Sigmoid colon (tissue), 7 donors: ENCODE data around the gene MRTO4. TPM values are rescaled to one million over a fixed set of nuclear protein-coding genes. Genes with fewer than 3 reads are reported as not detected.
A peak's percentile ranks its signal among the peaks of the same experiment; 100 is the strongest.

Experiments
- DNase-seq: peaks from one replicate; pipeline ENCODE4 v3.0.0-alpha.2; 2019
- H3K27ac ChIP-seq, 4 donors: fragments of 200-600 bp; sonication (generic); one replicate each; pipeline ENCODE4 v1.5.1; 2016 to 2019; ENCODE audit warnings: mild to moderate bottlenecking in 1 of 4
- H3K27me3 ChIP-seq, 3 donors: fragments of 200-600 bp; sonication (generic); one replicate each; pipeline ENCODE4 v1.5.1; 2019; ENCODE audit warnings: mild to moderate bottlenecking in 1 of 3
- H3K36me3 ChIP-seq, 4 donors: fragments of 200-600 bp; sonication (generic); one replicate each; pipeline ENCODE4 v1.5.1; 2016 to 2019
- H3K4me1 ChIP-seq, 4 donors: fragments of 200-600 bp; sonication (generic); one replicate each; pipeline ENCODE4 v1.5.1; 2017 to 2019
- H3K4me3 ChIP-seq, 4 donors: fragments of 200-600 bp; sonication (generic); one replicate each; pipeline ENCODE4 v1.5.1; 2017 to 2019; ENCODE audit warnings: mild to moderate bottlenecking in 2 of 4, moderate library complexity in 1 of 4
- H3K9me3 ChIP-seq, 4 donors: fragments of 200-600 bp in 3 of 4; sonication (generic) in 3 of 4; one replicate each; pipeline versions ENCODE4 v1.5.1 to v1.6.1; 2013 to 2019
- CTCF ChIP-seq, 4 experiments: fragments of 450-650 bp in 3 of 4; fragments of 200-600 bp in 1 of 4; IDR thresholded peaks; one replicate each; pipeline ENCODE4 v1.5.1; 2016 to 2019; ENCODE audit warnings: antibody characterized with exemption in 4 of 4, mild to moderate bottlenecking in 3 of 4, moderate library complexity in 2 of 4
- EP300 ChIP-seq, 4 donors: sonication (generic); formaldehyde crosslinking; IDR thresholded peaks; one replicate each; pipeline ENCODE4 v1.6.1; 2017; ENCODE audit warnings: antibody characterized with exemption in 4 of 4
- POLR2A ChIP-seq, 2 donors: fragments of 450-650 bp; IDR thresholded peaks; one replicate each; pipeline ENCODE4 v1.6.1; 2016; ENCODE audit warnings: antibody characterized with exemption in 2 of 2, mild to moderate bottlenecking in 2 of 2, moderate library complexity in 2 of 2
- POLR2AphosphoS5 ChIP-seq, 4 donors: sonication (generic); formaldehyde crosslinking; IDR thresholded peaks; one replicate each; pipeline ENCODE4 v1.6.1; 2017; ENCODE audit warnings: antibody characterized with exemption in 4 of 4
- WGBS, 2 donors: extraction: QIAGEN DNeasy Blood & Tissue Kit; methylation state at CpG; one replicate each; pipeline ENCODE4 v1.1.7; 2013; 5-methylcytosine and 5-hydroxymethylcytosine counted together
- intact Hi-C: fragments of 100-400 bp; cut with DNase I; formaldehyde crosslinking; loops from one replicate; pipeline ENCODE4 v1.15.1; 2023
- polyA plus RNA-seq, 3 donors: library from polyadenylated mRNA; stranded (reverse); fragments of 200-250 nt; gene quantifications; one replicate each; pipeline ENCODE4 v1.2.3, GENCODE V29; 2013
- total RNA-seq, 4 donors: library from RNA; depleted of rRNA; stranded (reverse); fragments of >200 nt; gene quantifications; one replicate each; pipeline ENCODE4 v1.1.0, GENCODE V29; 2016
- donor health status: healthy with polysubstance abuse.
- donor health status: Bipolar disorder and iron deficiency.
- donor health status: healthy.

MRTO4 gene
- total and polyA plus RNA-seq, 7 donors = 10.8 to 44.1 (median 15.0) TPM

- intact Hi-C loops = no loop called here
Observed at GRCh38 chr1:19234224-19234623, 17.4 kb upstream of the MRTO4 start.

GRCh38 chr1:19239876-19240275 lies 11.7 kb upstream of the MRTO4 start:
- H3K27ac ChIP-seq = peak overlapping the region in 1 of 4 donors; percentile 13
- H3K36me3 ChIP-seq = peaks cover 33 to 98% (median 61%) of the 10 kb centered on the region in 4 donors
- WGBS, 2 donors = 80 to 89% methylated on average over 7 of the region's 7 CpGs
- intact Hi-C loops = loop anchor here (5.0 to 10.0 kb wide), 2 partner anchors 83 to 335 kb away; partner anchors contain the start of gene ALDH4A1
- peaks cover 0 to 5% (median 2%) of the 10 kb centered on the region in 4 donors for H3K4me1 ChIP-seq
- H3K4me3 ChIP-seq = no peak overlapping the region
- TF ChIP-seq POLR2A (IDR thresholded peaks at IDR 0.05) (no peak), EP300 (IDR thresholded peaks at IDR 0.05) (no peak), CTCF (IDR thresholded peaks at IDR 0.05) (no peak), POLR2AphosphoS5 (IDR thresholded peaks at IDR 0.05) (no peak)
- DNase-seq = no peak
- no peaks in the 10 kb centered on the region for H3K9me3 ChIP-seq
- H3K27me3 ChIP-seq = no peaks in the 10 kb centered on the region

More at GRCh38 chr1:19234224-19234623, 17.4 kb upstream of the MRTO4 start:
- peaks cover 0 to 39% (median 37%) of the 10 kb centered on the region in 4 donors for H3K4me1 ChIP-seq
- H3K27ac ChIP-seq = peak overlapping the region; percentile 15 to 81 (median 56)
- H3K9me3 ChIP-seq = no peaks in the 10 kb centered on the region
- H3K36me3 ChIP-seq = peaks cover 9 to 91% (median 39%) of the 10 kb centered on the region in 4 donors
- TF ChIP-seq POLR2A (IDR thresholded peaks at IDR 0.05) (no peak), POLR2AphosphoS5 (IDR thresholded peaks at IDR 0.05) (no peak), EP300 (IDR thresholded peaks at IDR 0.05) (no peak), CTCF (IDR thresholded peaks at IDR 0.05) (no peak)
- WGBS, 2 donors = 94 to 96% methylated on average over 3 of the region's 3 CpGs
- no peaks in the 10 kb centered on the region for H3K27me3 ChIP-seq
- DNase-seq = no peak
- H3K4me3 ChIP-seq = no peak overlapping the region

- H3K27ac ChIP-seq = peak overlapping the region; percentile 53 to 62 (median 60)
- H3K36me3 ChIP-seq = peaks cover 33 to 90% (median 58%) of the 10 kb centered on the region in 4 donors
- intact Hi-C loops = loop anchor here (1.0 to 10.0 kb wide), 3 partner anchors 31 to 336 kb away; partner anchors contain the start of genes ALDH4A1 and UBR4
Observed at GRCh38 chr1:19240673-19241538, 10.7 kb upstream of the MRTO4 start.

More at GRCh38 chr1:19240673-19241538, 10.7 kb upstream of the MRTO4 start:
- WGBS, 2 donors = 66 to 72% methylated on average over 7 of the region's 7 CpGs
- no peak overlapping the region for H3K4me3 ChIP-seq
- no peaks in the 10 kb centered on the region for H3K27me3 ChIP-seq
- no peaks in the 10 kb centered on the region for H3K9me3 ChIP-seq
- DNase-seq = peak; percentile 86
- H3K4me1 ChIP-seq = peaks cover 0 to 5% (median 2%) of the 10 kb centered on the region in 4 donors
- TF ChIP-seq CTCF (IDR thresholded peaks at IDR 0.05) (peak; percentile 83 to 95 (median 91)), EP300 (IDR thresholded peaks at IDR 0.05) (no peak), POLR2AphosphoS5 (IDR thresholded peaks at IDR 0.05) (peak in 1 of 4 donors; percentile 32), POLR2A (IDR thresholded peaks at IDR 0.05) (no peak)
